Lower lobe of right lung (tissue), 2 donors: ENCODE results near the gene NKAIN1. TPM values are rescaled to one million over a fixed set of nuclear protein-coding genes. Genes with fewer than 3 reads are reported as not detected.

Source experiments
- ATAC-seq, 2 donors: fragments of 200-7000 bp; cut with Tn5 transposase; one replicate each; pipeline ENCODE4 v1.9.1; 2020 to 2022; ENCODE audit warnings: mild to moderate bottlenecking in 2 of 2, moderate library complexity in 2 of 2
- DNase-seq: peaks from one replicate; pipeline ENCODE4 v3.0.0-alpha.2; 2020
- H3K27ac ChIP-seq: fragments of 200-600 bp; one replicate; pipeline ENCODE4 v1.8.0; 2022
- H3K27me3 ChIP-seq: fragments of 200-600 bp; one replicate; pipeline ENCODE4 v1.8.0; 2022; ENCODE audit warnings: low read depth
- H3K36me3 ChIP-seq: fragments of 200-600 bp; one replicate; pipeline ENCODE4 v1.8.0; 2022; ENCODE audit warnings: mild to moderate bottlenecking
- H3K4me1 ChIP-seq: fragments of 200-600 bp; one replicate; pipeline ENCODE4 v1.8.0; 2022
- H3K4me3 ChIP-seq: fragments of 200-600 bp; one replicate; pipeline ENCODE4 v1.8.0; 2022; ENCODE audit warnings: mild to moderate bottlenecking
- H3K9me3 ChIP-seq: fragments of 200-600 bp; one replicate; pipeline ENCODE4 v1.8.0; 2022
- CTCF ChIP-seq: fragments of 200-600 bp; IDR thresholded peaks from one replicate; pipeline ENCODE4 v1.8.0; 2022; ENCODE audit warnings: antibody characterized with exemption, mild to moderate bottlenecking
- intact Hi-C: fragments of 100-400 bp; cut with DNase I; formaldehyde crosslinking; loops from one replicate; pipeline ENCODE4 v1.11.0; 2022
- total RNA-seq: library from RNA; stranded (reverse); fragmentation: NEBNext Ultra II Directional; extraction: Animal tissue kit (Norgen Biotek cat#: 25700); gene quantifications from one replicate; pipeline ENCODE4 v1.2.1, GENCODE V29; 2021
- donor health status: DM: no; HTN: yes; CAD: no; lungs with severe emphysema.

The NKAIN1 gene
- total RNA-seq, 1 donor from 2014 or later: not detected

- no peak overlapping the region for H3K27ac ChIP-seq
These were observed 11.7 kb downstream of the NKAIN1 start for GRCh38 chr1:31227891-31228568.

GRCh38 chr1:31224068-31224467 lies 15.6 kb downstream of the NKAIN1 start:
- Histone ChIP-seq H3K27ac (no peak overlapping the region), H3K27me3 (peaks cover 3% of the 10 kb centered on the region), H3K36me3 (no peaks in the 10 kb centered on the region), H3K9me3 (no peaks in the 10 kb centered on the region), H3K4me1 (no peaks in the 10 kb centered on the region), H3K4me3 (no peak overlapping the region)
- intact Hi-C loops: no loop called here
- no peak for ATAC-seq
- no peak for DNase-seq
- no peak for TF ChIP-seq CTCF

More at GRCh38 chr1:31227891-31228568, 11.7 kb downstream of the NKAIN1 start:
- no peak for DNase-seq
- Histone ChIP-seq H3K9me3 (no peaks in the 10 kb centered on the region), H3K27me3 (peaks cover 4% of the 10 kb centered on the region), H3K36me3 (no peaks in the 10 kb centered on the region), H3K4me3 (no peak overlapping the region), H3K4me1 (no peaks in the 10 kb centered on the region)
- no peak for TF ChIP-seq CTCF
- intact Hi-C loops: no loop called here
- ATAC-seq: no peak

GRCh38 chr1:31222176-31222575 lies 17.5 kb downstream of the NKAIN1 start:
- no peaks in the 10 kb centered on the region for H3K4me1 ChIP-seq
- intact Hi-C loops: no loop called here
- peaks cover 3% of the 10 kb centered on the region for H3K27me3 ChIP-seq
- ATAC-seq: no peak
- H3K36me3 ChIP-seq: no peaks in the 10 kb centered on the region
- no peak for TF ChIP-seq CTCF
- H3K27ac ChIP-seq: no peak overlapping the region
- no peak overlapping the region for H3K4me3 ChIP-seq
- H3K9me3 ChIP-seq: no peaks in the 10 kb centered on the region
- DNase-seq: no peak

- no peaks in the 10 kb centered on the region for H3K36me3 ChIP-seq
- H3K27ac ChIP-seq: no peak overlapping the region
- no peak for ATAC-seq
- intact Hi-C loops: no loop called here
- no peak for TF ChIP-seq CTCF
- H3K27me3 ChIP-seq: peaks cover 3% of the 10 kb centered on the region
- peaks cover 3% of the 10 kb centered on the region for H3K4me1 ChIP-seq
- no peak for DNase-seq
- H3K9me3 ChIP-seq: no peaks in the 10 kb centered on the region
- no peak overlapping the region for H3K4me3 ChIP-seq
These were observed 18.6 kb downstream of the NKAIN1 start for GRCh38 chr1:31221072-31221471.

- ATAC-seq (no peak), DNase-seq (no peak)
- Histone ChIP-seq H3K9me3 (no peaks in the 10 kb centered on the region), H3K27ac (no peak overlapping the region), H3K27me3 (peaks cover 3% of the 10 kb centered on the region), H3K4me3 (no peak overlapping the region), H3K36me3 (no peaks in the 10 kb centered on the region), H3K4me1 (peaks cover 5% of the 10 kb centered on the region)
- intact Hi-C loops: no loop called here
- TF ChIP-seq CTCF: no peak
These were observed 20.2 kb downstream of the NKAIN1 start for GRCh38 chr1:31219489-31219888.
